Transverse colon (tissue), 4 donors: ENCODE measurements around the gene CYBB. TPM values are rescaled to one million over a fixed set of nuclear protein-coding genes. Genes with fewer than 3 reads are reported as not detected.

ENCODE experiments used
- DNase-seq: peaks from one replicate; pipeline ENCODE4 v3.0.0-alpha.2; 2019
- H3K27ac ChIP-seq, 4 donors: fragments of 200-600 bp; sonication (generic); 2 replicates each; pipeline ENCODE4 v1.5.1; 2016 to 2018; ENCODE audit warnings: inconsistent platforms in 4 of 4
- H3K27me3 ChIP-seq: fragments of 200-600 bp; sonication (generic); 2 replicates; pipeline ENCODE4 v1.5.1; 2017; ENCODE audit warnings: inconsistent platforms
- H3K36me3 ChIP-seq, 4 donors: fragments of 200-600 bp; sonication (generic); 2 replicates each; pipeline ENCODE4 v1.5.1; 2017 to 2019; ENCODE audit warnings: inconsistent platforms in 4 of 4
- H3K4me1 ChIP-seq, 4 donors: fragments of 200-600 bp; sonication (generic); 2 replicates each; pipeline ENCODE4 v1.5.1; 2017 to 2020; ENCODE audit warnings: inconsistent platforms in 4 of 4
- H3K4me3 ChIP-seq, 4 donors: fragments of 200-600 bp; sonication (generic); 1 replicate in 1 of 4; 2 replicates in 3 of 4; pipeline versions ENCODE4 v1.5.1 to v1.6.1; 2017 to 2019; ENCODE audit warnings: inconsistent platforms in 4 of 4
- H3K9me3 ChIP-seq, 2 donors: fragments of 200-600 bp; sonication (generic); 2 replicates each; pipeline ENCODE4 v1.5.1; 2017 to 2019; ENCODE audit warnings: inconsistent platforms in 2 of 2
- EP300 ChIP-seq: sonication (generic); formaldehyde crosslinking; IDR thresholded peaks from one replicate; pipeline ENCODE4 v1.6.1; 2017; ENCODE audit warnings: antibody characterized with exemption, low read depth
- POLR2A ChIP-seq: fragments of 450-650 bp; IDR thresholded peaks from one replicate; pipeline ENCODE4 v1.6.1; 2016; ENCODE audit warnings: antibody characterized with exemption, mild to moderate bottlenecking, moderate library complexity
- POLR2AphosphoS5 ChIP-seq, 3 donors: sonication (generic); formaldehyde crosslinking; IDR thresholded peaks; one replicate each; pipeline ENCODE4 v1.6.1; 2016; ENCODE audit warnings: antibody characterized with exemption in 3 of 3
- WGBS, 2 donors: methylation state at CpG; one replicate each; pipeline ENCODE4 v1.1.5; 2018; ENCODE audit warnings: low coverage in 1 of 2; 5-methylcytosine and 5-hydroxymethylcytosine counted together
- in situ Hi-C, 4 donors: fragments of 200-750 bp; cut with MboI; loops; one replicate each; pipeline versions ENCODE4 v1.15.0 to v1.15.1; 2017; ENCODE audit warnings: low sequenced_read_pairs in 3 of 4, low pct_ligation_motif_present in 1 of 4, low pct_unique_long_range_greater_than_20kb in 1 of 4
- intact Hi-C: fragments of 100-400 bp; cut with DNase I; formaldehyde crosslinking; loops from one replicate; pipeline ENCODE4 v1.15.1; 2023; ENCODE audit warnings: low total_unique reads
- total RNA-seq, 4 donors: library from RNA; depleted of rRNA; stranded (reverse); fragments of >200 nt; gene quantifications; one replicate each; pipeline ENCODE4 v1.1.0, GENCODE V29; 2016
- TF ChIP-seq, protein P1 (sequence below), 5 experiments: fragments of 200-600 bp in 3 of 5; fragments of 450-650 bp in 2 of 5; sonication (generic) in 3 of 5; IDR thresholded peaks; 1 replicate in 2 of 5; 2 replicates in 3 of 5; pipeline ENCODE4 v1.5.1; 2016 to 2017; ENCODE audit warnings: antibody characterized with exemption in 5 of 5, inconsistent platforms in 3 of 5, mild to moderate bottlenecking in 2 of 5, moderate library complexity in 1 of 5

The CYBB gene
- total RNA-seq, 4 donors from 2014 or later, result 3.8 to 21.7 (median 14.9) TPM

DNA sequence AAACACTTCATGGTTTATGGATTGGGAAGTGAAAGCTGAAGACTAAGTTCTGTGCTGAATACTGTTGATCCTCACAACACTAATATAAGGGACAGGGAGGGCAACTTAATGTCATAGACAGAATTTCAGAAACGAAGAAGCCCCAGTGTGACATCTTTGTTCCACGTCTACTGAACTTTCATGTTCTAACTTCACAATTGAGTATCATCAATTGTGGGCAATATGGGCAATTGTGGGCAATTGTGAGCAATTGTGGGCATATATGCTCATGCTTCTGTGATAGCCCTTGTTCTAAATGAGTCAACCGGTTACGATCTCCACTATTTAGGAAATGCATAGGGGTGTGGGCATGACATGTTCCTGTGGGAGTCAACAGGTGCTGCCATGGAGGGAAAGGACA, 33.7 kb downstream of the CYBB start:
- Histone ChIP-seq H3K4me1 (peaks cover 0 to 5% (median 1%) of the 10 kb centered on the region in 4 donors), H3K27me3 (no peaks in the 10 kb centered on the region), H3K9me3 (no peaks in the 10 kb centered on the region), H3K4me3 (no peak overlapping the region), H3K36me3 (no peaks in the 10 kb centered on the region), H3K27ac (no peak overlapping the region)
- no peak for DNase-seq
- TF ChIP-seq, protein P1, sequence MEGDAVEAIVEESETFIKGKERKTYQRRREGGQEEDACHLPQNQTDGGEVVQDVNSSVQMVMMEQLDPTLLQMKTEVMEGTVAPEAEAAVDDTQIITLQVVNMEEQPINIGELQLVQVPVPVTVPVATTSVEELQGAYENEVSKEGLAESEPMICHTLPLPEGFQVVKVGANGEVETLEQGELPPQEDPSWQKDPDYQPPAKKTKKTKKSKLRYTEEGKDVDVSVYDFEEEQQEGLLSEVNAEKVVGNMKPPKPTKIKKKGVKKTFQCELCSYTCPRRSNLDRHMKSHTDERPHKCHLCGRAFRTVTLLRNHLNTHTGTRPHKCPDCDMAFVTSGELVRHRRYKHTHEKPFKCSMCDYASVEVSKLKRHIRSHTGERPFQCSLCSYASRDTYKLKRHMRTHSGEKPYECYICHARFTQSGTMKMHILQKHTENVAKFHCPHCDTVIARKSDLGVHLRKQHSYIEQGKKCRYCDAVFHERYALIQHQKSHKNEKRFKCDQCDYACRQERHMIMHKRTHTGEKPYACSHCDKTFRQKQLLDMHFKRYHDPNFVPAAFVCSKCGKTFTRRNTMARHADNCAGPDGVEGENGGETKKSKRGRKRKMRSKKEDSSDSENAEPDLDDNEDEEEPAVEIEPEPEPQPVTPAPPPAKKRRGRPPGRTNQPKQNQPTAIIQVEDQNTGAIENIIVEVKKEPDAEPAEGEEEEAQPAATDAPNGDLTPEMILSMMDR (IDR thresholded peaks at IDR 0.05), result no peak
- TF ChIP-seq EP300, result no peak
- TF ChIP-seq POLR2AphosphoS5 (IDR thresholded peaks at IDR 0.05), result no peak
- TF ChIP-seq POLR2A, result no peak
- in situ Hi-C loops, result no loop called here
- WGBS, 2 donors, result 43% methylated on average over 4 of the region's 4 CpGs; no CpG with 5 or more reads in 1 of the 2 donors
- intact Hi-C loops, result no loop called here

DNA sequence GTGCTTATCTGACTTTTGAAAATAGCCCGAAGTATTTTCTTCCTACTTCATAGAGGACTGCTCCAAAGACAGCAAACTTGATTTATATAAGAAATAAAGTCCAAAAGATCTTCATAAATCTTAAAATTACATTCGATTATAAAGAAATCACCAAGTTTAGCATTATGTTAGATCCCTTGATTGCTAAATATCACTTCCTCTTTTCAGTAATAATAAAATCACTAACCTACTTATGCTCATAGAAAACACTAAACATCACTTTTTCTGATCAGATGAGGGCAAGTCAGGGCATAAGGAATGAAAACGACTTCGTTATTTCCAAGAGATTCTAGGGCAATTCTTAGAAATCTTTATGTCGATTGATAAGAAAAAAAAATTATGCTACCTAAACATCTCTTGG, 35.5 kb downstream of the CYBB start:
- in situ Hi-C loops (no loop called here), intact Hi-C loops (no loop called here)
- Histone ChIP-seq H3K4me1 (peaks cover 0 to 5% (median 1%) of the 10 kb centered on the region in 4 donors), H3K27ac (no peak overlapping the region), H3K9me3 (no peaks in the 10 kb centered on the region), H3K36me3 (no peaks in the 10 kb centered on the region), H3K27me3 (no peaks in the 10 kb centered on the region), H3K4me3 (no peak overlapping the region)
- no peak for DNase-seq
- 74 to 93% methylated on average over 4 to 5 of the region's 5 CpGs for WGBS, 2 donors
- TF ChIP-seq, protein P1 (IDR thresholded peaks at IDR 0.05), result no peak
- TF ChIP-seq POLR2AphosphoS5 (IDR thresholded peaks at IDR 0.05), result no peak
- TF ChIP-seq POLR2A, result no peak
- TF ChIP-seq EP300, result no peak

DNA sequence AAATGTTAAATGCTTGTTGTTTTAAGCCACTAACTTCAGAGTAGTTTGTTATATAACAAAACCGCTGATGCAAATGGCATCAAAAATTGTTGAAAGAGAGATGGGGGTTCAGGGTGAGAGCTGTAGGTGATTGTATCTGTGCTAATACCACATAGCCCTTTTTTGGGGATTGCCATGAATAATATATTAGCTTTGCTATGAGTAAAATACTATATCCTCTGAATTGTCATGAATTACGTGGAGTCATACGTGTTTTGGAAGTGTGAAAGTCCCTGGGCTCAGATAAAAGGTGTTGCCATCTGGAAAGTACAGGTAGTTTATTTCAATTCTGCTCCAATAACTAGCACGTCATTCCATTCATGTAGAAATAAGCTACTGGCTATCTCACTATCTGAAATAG, 36.9 kb downstream of the CYBB start:
- Histone ChIP-seq H3K36me3 (no peaks in the 10 kb centered on the region), H3K27me3 (no peaks in the 10 kb centered on the region), H3K9me3 (no peaks in the 10 kb centered on the region), H3K4me3 (no peak overlapping the region), H3K27ac (no peak overlapping the region), H3K4me1 (peaks cover 0 to 5% (median 1%) of the 10 kb centered on the region in 4 donors)
- no peak for TF ChIP-seq POLR2AphosphoS5 (IDR thresholded peaks at IDR 0.05)
- TF ChIP-seq POLR2A, result no peak
- TF ChIP-seq, protein P1 (IDR thresholded peaks at IDR 0.05), result no peak
- TF ChIP-seq EP300, result no peak
- WGBS, 2 donors, result 43 to 60% methylated on average over 1 to 4 of the region's 4 CpGs
- in situ Hi-C loops, result no loop called here
- DNase-seq, result no peak
- intact Hi-C loops, result no loop called here

DNA sequence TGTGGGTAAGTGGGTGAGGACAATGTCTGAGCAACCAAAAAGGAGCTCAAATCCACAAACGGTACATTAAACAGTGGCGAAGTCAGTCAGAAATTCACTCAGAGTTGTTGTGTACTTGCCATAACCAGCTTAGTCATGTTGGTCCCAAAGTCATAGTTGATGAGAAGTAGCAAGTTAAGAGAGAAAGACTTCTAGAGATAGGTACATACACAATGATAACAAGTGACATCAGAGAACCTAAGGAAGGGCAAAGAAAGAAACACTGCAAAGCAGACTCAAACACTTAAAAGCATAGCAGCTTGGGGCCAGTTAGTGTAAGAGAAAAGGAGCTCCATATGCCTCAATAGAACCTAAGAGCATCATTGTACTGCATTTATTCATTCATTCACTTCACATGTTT, 37.3 kb downstream of the CYBB start:
- H3K36me3 ChIP-seq, result no peaks in the 10 kb centered on the region
- 82% methylated on average over 2 of the region's 2 CpGs; no CpG with 5 or more reads in 1 of the 2 donors for WGBS, 2 donors
- no peaks in the 10 kb centered on the region for H3K27me3 ChIP-seq
- in situ Hi-C loops (no loop called here), intact Hi-C loops (no loop called here)
- H3K9me3 ChIP-seq, result no peaks in the 10 kb centered on the region
- TF ChIP-seq POLR2AphosphoS5 (IDR thresholded peaks at IDR 0.05) (no peak), POLR2A (no peak), EP300 (no peak)
- TF ChIP-seq, protein P1 (IDR thresholded peaks at IDR 0.05), result no peak
- no peak overlapping the region for H3K27ac ChIP-seq
- H3K4me3 ChIP-seq, result no peak overlapping the region
- peaks cover 0 to 5% (median 1%) of the 10 kb centered on the region in 4 donors for H3K4me1 ChIP-seq
- DNase-seq, result no peak
